HG03571 (cell line): Measurements from ENCODE around the gene ESRRA.

Source experiments
- ATAC-seq: cut with Tn5 transposase; IDR thresholded peaks from one replicate; pipeline ENCODE4 v1.9.1; 2021; ENCODE audit not compliant: unreplicated experiment

Gene ESRRA

GRCh38 chr11:64348383-64349024 is 43.2 kb downstream of the ESRRA start:
- no peak for ATAC-seq

GRCh38 chr11:64349025-64349387 is 43.7 kb downstream of the ESRRA start:
- no peak for ATAC-seq

DNA sequence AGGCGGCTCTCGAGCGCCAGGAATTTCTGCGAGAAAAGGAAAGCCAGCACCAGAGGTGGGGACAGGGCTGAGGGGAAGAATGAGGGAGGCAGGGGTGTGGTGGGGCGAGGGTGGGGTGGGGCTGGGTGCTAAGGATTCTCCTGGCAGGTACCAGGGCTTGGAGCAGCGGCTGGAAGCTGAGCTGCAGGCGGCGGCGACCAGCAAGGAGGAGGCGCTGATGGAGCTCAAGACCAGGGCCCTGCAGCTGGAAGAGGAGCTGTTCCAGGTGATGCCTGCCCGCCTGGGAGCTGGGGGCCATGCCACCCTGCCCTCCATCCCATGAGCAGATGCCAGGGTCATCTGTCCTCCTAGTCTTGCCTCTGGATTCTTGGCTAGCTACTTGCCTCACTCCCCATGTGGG is 44.1 kb downstream of the ESRRA start:
- ATAC-seq = no peak

DNA sequence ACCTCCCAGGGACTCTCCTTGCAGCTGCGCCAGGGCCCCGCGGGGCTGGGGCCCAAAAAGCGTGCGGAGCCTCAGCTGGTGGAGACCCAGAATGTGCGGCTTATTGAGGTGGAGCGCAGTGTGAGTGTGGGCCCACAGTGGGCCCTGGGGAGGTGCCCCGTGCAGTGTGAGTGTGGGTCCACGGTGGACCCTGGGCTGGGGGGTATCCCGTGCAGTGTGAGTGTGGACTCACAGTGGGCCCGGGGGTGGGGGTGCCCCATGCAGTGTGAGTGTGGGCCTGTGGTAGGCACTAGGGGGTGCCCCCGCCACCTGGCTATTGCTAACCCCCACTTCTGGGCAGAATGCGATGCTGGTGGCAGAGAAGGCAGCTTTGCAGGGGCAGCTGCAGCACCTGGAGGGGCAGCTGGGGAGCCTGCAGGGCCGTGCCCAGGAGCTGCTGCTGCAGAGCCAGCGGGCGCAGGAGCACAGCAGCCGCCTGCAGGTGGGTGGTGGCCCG is 45.9 kb downstream of the ESRRA start:
- no peak for ATAC-seq

GRCh38 chr11:64352099-64352994 is 47.0 kb downstream of the ESRRA start:
- no peak for ATAC-seq

DNA sequence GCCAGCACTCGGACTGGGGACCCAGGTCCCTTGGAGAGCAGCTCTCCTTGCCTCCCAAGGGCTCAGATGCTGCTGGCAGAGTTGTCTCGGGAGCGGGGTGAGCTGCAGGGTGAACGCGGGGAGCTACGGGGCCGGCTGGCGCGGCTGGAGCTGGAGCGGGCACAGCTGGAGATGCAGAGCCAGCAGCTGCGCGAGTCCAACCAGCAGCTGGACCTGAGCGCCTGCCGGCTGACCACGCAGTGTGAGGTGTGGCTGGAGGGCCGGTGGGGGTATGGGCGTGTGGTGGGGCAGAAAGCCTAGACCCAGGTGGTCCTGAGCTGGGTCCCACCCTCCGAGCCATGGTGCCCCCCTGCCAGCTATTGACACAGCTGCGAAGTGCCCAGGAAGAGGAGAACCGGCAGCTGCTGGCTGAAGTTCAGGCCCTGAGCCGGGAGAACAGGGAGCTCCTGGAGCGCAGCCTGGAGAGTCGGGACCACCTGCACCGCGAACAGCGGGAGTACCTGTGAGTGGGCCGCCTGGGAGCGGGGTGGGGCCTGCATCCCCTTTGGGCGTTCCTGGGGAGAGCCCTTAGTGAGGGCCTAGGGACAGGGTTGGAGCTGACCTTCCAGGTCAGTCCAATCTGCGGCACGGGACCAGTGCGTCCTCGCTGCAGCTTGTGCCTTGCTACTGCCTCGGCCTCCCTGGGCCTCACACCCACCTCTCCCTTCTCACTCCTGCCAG is 47.8 kb downstream of the ESRRA start:
- no peak for ATAC-seq

DNA sequence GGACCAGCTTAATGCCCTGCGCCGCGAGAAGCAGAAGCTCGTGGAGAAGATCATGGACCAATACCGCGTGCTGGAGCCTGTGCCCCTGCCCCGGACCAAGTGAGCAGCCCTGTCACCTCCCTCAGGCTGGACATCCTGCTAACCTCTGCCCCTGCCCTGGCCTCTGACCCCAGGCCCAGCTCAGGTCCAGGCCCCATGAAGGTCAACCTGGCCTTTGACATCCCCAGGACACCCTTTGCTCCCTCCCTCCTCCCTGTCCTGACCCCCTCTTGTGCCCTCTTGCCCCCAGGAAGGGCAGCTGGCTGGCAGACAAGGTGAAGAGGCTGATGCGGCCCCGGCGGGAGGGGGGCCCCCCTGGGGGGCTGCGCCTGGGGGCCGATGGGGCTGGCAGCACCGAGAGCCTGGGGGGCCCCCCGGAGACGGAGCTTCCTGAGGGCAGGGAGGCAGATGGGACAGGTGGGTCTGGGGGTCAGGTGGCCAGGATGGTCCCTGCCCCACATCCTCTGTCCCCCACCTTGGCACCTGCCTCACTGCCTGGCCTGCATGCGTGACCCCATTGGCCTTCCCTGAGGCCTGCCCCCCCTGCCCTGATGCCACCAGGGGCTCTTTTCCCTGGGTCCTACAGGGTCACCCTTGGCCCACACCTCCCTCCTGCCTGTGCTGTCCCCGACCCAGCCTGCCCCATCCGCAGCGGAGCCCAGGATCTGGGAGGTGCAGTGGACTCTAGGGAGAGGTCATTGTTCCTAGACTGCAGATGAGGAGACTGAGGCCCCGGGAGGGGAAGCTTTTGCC is 48.6 kb downstream of the ESRRA start:
- ATAC-seq = no peak

DNA sequence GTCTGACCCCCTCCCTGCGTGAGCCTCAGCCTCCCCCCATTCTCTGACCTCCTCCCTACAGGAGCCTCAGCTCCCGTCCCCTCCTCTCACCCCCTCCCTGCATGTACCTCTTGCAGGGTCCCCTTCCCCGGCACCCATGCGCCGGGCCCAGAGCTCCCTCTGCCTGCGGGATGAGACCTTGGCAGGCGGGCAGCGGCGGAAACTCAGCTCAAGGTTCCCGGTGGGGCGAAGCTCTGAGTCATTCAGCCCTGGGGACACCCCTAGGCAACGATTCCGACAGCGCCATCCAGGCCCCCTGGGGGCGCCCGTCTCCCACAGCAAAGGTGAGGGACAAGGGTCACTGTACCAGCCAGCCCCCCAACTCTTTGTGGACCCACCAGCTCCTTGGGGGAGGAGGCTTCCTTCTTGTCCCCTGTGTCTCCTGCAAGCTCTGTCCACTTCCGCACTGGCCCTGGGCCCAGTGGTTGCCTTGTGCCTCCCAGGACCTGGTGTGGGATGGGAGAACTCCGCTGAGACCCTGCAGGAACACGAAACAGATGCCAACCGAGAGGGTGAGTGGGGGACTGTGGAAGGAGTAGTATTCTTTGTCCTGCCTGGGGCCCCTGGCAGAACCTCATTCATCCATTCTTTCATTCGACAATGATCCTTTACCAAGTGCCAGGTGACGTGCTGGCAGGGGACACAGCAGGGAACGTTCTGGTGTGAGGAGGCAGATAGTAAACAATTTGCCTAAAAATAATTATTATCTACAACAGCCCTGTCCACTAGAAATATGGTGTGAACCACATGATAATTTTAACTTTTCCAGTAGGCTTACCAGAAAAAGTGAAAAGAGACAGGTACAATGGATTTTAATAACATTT is 50.0 kb downstream of the ESRRA start:
- no peak for ATAC-seq

GRCh38 chr11:64356498-64357411 is 51.4 kb downstream of the ESRRA start:
- ATAC-seq = no peak

DNA sequence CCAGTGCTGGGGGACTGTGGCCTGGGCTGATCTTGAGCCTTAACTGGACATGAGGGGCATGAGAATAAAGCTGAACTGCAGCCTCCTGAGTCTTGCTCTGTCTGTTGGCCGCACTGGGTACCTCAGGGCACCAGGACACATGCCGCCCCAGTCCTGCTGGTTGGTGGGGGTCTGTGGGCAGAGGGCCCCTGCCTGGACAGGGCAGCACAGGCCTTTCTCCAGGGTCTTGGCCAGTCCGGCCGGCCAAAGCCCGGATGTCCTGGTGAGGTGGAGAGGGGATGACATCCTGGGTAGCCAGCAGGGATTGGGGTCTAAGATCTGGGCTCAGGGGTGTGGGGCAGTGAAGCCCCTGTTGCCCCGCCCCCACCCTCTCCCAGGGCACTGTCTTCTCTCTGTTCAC is 52.1 kb downstream of the ESRRA start:
- no peak for ATAC-seq

DNA sequence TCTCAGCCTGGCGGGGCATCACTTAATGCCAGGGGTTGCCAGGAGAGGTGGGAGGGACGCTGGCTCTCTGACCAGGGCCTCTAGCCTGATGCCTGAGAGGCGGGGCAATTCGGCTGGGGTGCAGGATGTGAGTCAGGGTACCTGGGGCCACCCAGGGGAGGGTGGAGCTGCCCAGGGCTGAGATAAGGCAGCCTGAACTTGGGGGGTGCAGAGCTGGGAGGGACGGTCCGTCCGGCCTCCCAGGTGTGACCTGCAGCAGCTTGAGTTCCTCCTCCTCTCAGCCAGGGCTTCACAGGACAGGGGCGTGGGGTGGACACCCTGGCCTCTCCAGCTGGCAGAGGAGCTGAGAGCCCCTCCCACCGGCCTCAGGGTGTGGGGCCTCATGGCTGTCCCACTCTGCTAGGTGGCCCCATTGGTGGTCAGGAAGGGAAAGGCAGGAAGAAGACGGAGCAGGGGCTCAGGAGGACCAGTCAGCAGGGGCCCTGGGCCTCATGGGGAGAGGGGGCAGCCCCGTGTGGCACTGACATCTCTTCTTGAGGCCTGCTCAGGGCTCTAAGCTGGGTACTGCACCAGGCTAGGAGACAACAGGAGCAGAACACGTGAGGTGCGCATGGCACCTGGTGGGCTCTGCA is 52.7 kb downstream of the ESRRA start:
- no peak for ATAC-seq

DNA sequence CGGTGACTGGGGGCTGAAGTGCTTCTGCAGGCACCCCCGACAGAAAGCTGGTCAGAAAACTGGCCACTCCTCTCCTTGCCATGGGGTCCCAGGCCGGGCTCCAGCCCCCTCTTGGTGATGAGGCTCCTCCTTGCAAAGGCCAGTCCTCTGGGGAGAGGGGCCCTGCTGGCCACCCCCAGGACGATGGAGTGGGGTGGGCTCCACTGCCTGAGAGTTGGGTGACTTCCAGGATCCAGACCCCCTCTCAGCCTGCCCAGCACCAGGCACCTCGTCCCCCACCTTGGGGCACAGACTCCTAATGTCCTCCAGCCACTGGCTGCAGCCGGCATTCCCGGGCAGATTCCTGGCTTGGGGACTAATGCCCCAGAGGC is 53.2 kb downstream of the ESRRA start:
- no peak for ATAC-seq

- ATAC-seq = no peak
Measured at GRCh38 chr11:64358907-64359711, 53.8 kb downstream of the ESRRA start, which contains the start of gene RPS6KA4. TSS of gene RPS6KA4 (plus strand) at chr11:64359162. CDS start at chr11:64359236, 74 bp downstream.

GRCh38 chr11:64359712-64360445 is 54.6 kb downstream of the ESRRA start:
- ATAC-seq = no peak

GRCh38 chr11:64360448-64360921 is 55.2 kb downstream of the ESRRA start:
- ATAC-seq = no peak

DNA sequence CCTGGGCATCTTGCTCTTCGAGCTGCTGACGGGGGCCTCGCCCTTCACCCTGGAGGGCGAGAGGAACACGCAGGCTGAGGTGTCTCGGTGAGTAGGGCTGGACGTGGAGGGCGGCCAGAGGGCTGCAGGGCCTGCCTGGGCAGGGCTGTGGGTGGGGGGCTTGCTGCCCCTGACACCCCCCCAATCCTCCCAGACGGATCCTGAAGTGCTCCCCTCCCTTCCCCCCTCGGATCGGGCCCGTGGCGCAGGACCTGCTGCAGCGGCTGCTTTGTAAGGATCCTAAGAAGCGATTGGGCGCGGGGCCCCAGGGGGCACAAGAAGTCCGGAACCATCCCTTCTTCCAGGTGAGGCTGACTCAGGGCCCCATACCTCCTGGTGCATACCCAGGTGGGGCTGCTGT is 56.3 kb downstream of the ESRRA start:
- no peak for ATAC-seq

DNA sequence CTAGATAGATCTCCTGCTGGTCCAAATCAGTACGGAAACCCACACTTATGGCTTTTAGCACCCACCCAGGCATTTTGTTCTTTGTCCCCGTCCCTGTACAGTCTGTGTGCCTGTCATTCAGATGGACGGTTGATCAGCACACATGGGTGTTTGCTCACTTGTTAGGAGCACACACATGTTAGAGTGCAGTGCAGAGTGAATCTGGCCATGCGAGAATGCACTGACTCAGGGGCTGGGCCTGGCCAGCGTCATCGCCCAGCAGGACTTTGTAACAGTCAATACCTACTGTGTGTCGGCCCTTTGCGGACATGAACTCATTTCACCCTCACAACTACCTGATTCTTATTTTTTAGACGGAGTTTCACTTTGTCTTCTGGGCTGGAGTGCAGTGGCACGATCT is 57.0 kb downstream of the ESRRA start:
- ATAC-seq = no peak
